HG02840 (cell line): ENCODE measurements around the gene SENP5.
"Not testable (repeated sequence)": the region's sequence is repeated elsewhere in the genome, so short reads cannot be mapped to it uniquely, and the experiment has no call there.

Experiments used
- ATAC-seq: cut with Tn5 transposase; IDR thresholded peaks from one replicate; pipeline ENCODE4 v1.9.1; 2021; ENCODE audit warnings: mild to moderate bottlenecking, moderate library complexity, moderate number of reproducible peaks; ENCODE audit not compliant: unreplicated experiment, low FRiP score

SENP5 gene

GRCh38 chr3:196867507-196868296 lies at the start of gene SENP5:
Gene SENP5 (plus strand): TSS chr3:196867920. CDS start chr3:196885182, 17,262 bp downstream.
- peak; percentile 90 for ATAC-seq

- ATAC-seq: no peak
Measured at GRCh38 chr3:196821806-196822355, 45.8 kb upstream of the SENP5 start.

GRCh38 chr3:196829651-196830050 lies 38.1 kb upstream of the SENP5 start:
- not testable (repeated sequence) for ATAC-seq

GRCh38 chr3:196835086-196835485 lies 32.6 kb upstream of the SENP5 start:
- no peak for ATAC-seq

- not testable (repeated sequence) for ATAC-seq
Measured at GRCh38 chr3:196836626-196837025, 31.1 kb upstream of the SENP5 start.

GRCh38 chr3:196837819-196838420 lies 29.8 kb upstream of the SENP5 start:
- no peak for ATAC-seq

- ATAC-seq: not testable (repeated sequence)
Measured at GRCh38 chr3:196839351-196839750, 28.4 kb upstream of the SENP5 start.

GRCh38 chr3:196842567-196843434 lies 24.9 kb upstream of the SENP5 start:
- no peak for ATAC-seq

GRCh38 chr3:196843435-196844110 lies 24.1 kb upstream of the SENP5 start:
- no peak for ATAC-seq

GRCh38 chr3:196844235-196845219 lies 23.2 kb upstream of the SENP5 start:
- ATAC-seq: not testable (repeated sequence)

- ATAC-seq: not testable (repeated sequence)
Measured at GRCh38 chr3:196848375-196848774, 19.3 kb upstream of the SENP5 start.

GRCh38 chr3:196849180-196849741 lies 18.5 kb upstream of the SENP5 start:
- ATAC-seq: no peak

GRCh38 chr3:196863000-196863399 lies 4.7 kb upstream of the SENP5 start:
- ATAC-seq: not testable (repeated sequence)

GRCh38 chr3:196867155-196867506 lies 589 bp upstream of the SENP5 start:
- no peak for ATAC-seq

- ATAC-seq: peak; percentile 25
Measured at GRCh38 chr3:196868297-196868661, 559 bp downstream of the SENP5 start.

- ATAC-seq: no peak
Measured at GRCh38 chr3:196872316-196872715, 4.6 kb downstream of the SENP5 start.

- not testable (repeated sequence) for ATAC-seq
Measured at GRCh38 chr3:196874511-196875094, 6.9 kb downstream of the SENP5 start.

GRCh38 chr3:196875258-196875657 lies 7.5 kb downstream of the SENP5 start:
- ATAC-seq: no peak
